ENCODE results near the gene PCDHA10. TPM values are rescaled to one million over a fixed set of nuclear protein-coding genes. Genes with fewer than 3 reads are reported as not detected.

The PCDHA10 gene
- total and polyA plus RNA-seq, 2 of the 13 experiments (the other 11 are each of a cell fraction or from before 2014, with no cell fraction given), result 0.01 to 0.02 TPM

Other genes starting within 250 kb of the PCDHA10 start
- gene CD14, start 222.7 kb upstream of the PCDHA10 start, total RNA-seq (2016; rRNA removed; fragmentation: Illumina TruSeq; extraction: Trizol), result 0.70 and 1.7 TPM in 2 replicates
- gene CD14, start 222.7 kb upstream of the PCDHA10 start, polyA plus RNA-seq (2011; rRNA removed), result 4.7 and 9.8 TPM in 2 replicates
- gene TMCO6, start 216.4 kb upstream of the PCDHA10 start, total RNA-seq (2016; rRNA removed; fragmentation: Illumina TruSeq; extraction: Trizol), result 8.2 and 16.6 TPM in 2 replicates
- 28.2 and 36.3 TPM in 2 replicates for gene TMCO6, start 216.4 kb upstream of the PCDHA10 start, polyA plus RNA-seq (2011; rRNA removed)
- 97.2 and 103 TPM in 2 replicates for gene NDUFA2, start 208.3 kb upstream of the PCDHA10 start, total RNA-seq (2016; rRNA removed; fragmentation: Illumina TruSeq; extraction: Trizol)
- gene NDUFA2, start 208.3 kb upstream of the PCDHA10 start, polyA plus RNA-seq (2011; rRNA removed), result 94.9 and 105 TPM in 2 replicates
- 67.5 and 86.4 TPM in 2 replicates for gene IK, start 208.1 kb upstream of the PCDHA10 start, total RNA-seq (2016; rRNA removed; fragmentation: Illumina TruSeq; extraction: Trizol)
- 63.7 and 65.3 TPM in 2 replicates for gene IK, start 208.1 kb upstream of the PCDHA10 start, polyA plus RNA-seq (2011; rRNA removed)
- gene WDR55, start 191.0 kb upstream of the PCDHA10 start, total RNA-seq (2016; rRNA removed; fragmentation: Illumina TruSeq; extraction: Trizol), result 18.2 and 18.5 TPM in 2 replicates
- gene WDR55, start 191.0 kb upstream of the PCDHA10 start, polyA plus RNA-seq (2011; rRNA removed), result 17.7 and 23.4 TPM in 2 replicates
- 0.17 and 0.55 TPM in 2 replicates for gene DND1, start 182.3 kb upstream of the PCDHA10 start, total RNA-seq (2016; rRNA removed; fragmentation: Illumina TruSeq; extraction: Trizol)
- gene DND1, start 182.3 kb upstream of the PCDHA10 start, polyA plus RNA-seq (2011; rRNA removed), result 0.48 and 1.3 TPM in 2 replicates
- gene HARS1, start 164.5 kb upstream of the PCDHA10 start, total RNA-seq (2016; rRNA removed; fragmentation: Illumina TruSeq; extraction: Trizol), result 66.2 and 78.8 TPM in 2 replicates
- 36.9 and 37.2 TPM in 2 replicates for gene HARS1, start 164.5 kb upstream of the PCDHA10 start, polyA plus RNA-seq (2011; rRNA removed)
- 25.8 and 28.3 TPM in 2 replicates for gene HARS2, start 164.4 kb upstream of the PCDHA10 start, total RNA-seq (2016; rRNA removed; fragmentation: Illumina TruSeq; extraction: Trizol)
- 17.6 and 17.9 TPM in 2 replicates for gene HARS2, start 164.4 kb upstream of the PCDHA10 start, polyA plus RNA-seq (2011; rRNA removed)
- 92.8 and 141 TPM in 2 replicates for gene ZMAT2, start 155.4 kb upstream of the PCDHA10 start, total RNA-seq (2016; rRNA removed; fragmentation: Illumina TruSeq; extraction: Trizol)
- gene ZMAT2, start 155.4 kb upstream of the PCDHA10 start, polyA plus RNA-seq (2011; rRNA removed), result 25.2 and 35.4 TPM in 2 replicates
- gene PCDHA1, start 69.8 kb upstream of the PCDHA10 start, total RNA-seq (2016; rRNA removed; fragmentation: Illumina TruSeq; extraction: Trizol), result not detected in 2 replicates
- gene PCDHA1, start 69.8 kb upstream of the PCDHA10 start, polyA plus RNA-seq (2011; rRNA removed), result not detected in 2 replicates
- not detected in 2 replicates for gene PCDHA2, start 61.0 kb upstream of the PCDHA10 start, total RNA-seq (2016; rRNA removed; fragmentation: Illumina TruSeq; extraction: Trizol)
- not detected in 2 replicates for gene PCDHA2, start 61.0 kb upstream of the PCDHA10 start, polyA plus RNA-seq (2011; rRNA removed)
- not detected in 2 replicates for gene PCDHA3, start 54.8 kb upstream of the PCDHA10 start, total RNA-seq (2016; rRNA removed; fragmentation: Illumina TruSeq; extraction: Trizol)
- gene PCDHA3, start 54.8 kb upstream of the PCDHA10 start, polyA plus RNA-seq (2011; rRNA removed), result not detected in 2 replicates
- not detected in 2 replicates for gene PCDHA4, start 48.8 kb upstream of the PCDHA10 start, total RNA-seq (2016; rRNA removed; fragmentation: Illumina TruSeq; extraction: Trizol)
- not detected in 2 replicates for gene PCDHA4, start 48.8 kb upstream of the PCDHA10 start, polyA plus RNA-seq (2011; rRNA removed)
- not detected in 2 replicates for gene PCDHA5, start 34.3 kb upstream of the PCDHA10 start, total RNA-seq (2016; rRNA removed; fragmentation: Illumina TruSeq; extraction: Trizol)
- not detected in 2 replicates for gene PCDHA5, start 34.3 kb upstream of the PCDHA10 start, polyA plus RNA-seq (2011; rRNA removed)
- gene PCDHA6, start 27.9 kb upstream of the PCDHA10 start, total RNA-seq (2016; rRNA removed; fragmentation: Illumina TruSeq; extraction: Trizol), result not detected in 2 replicates
- not detected in 2 replicates for gene PCDHA6, start 27.9 kb upstream of the PCDHA10 start, polyA plus RNA-seq (2011; rRNA removed)
- 0.28 and 0.53 TPM in 2 replicates for gene PCDHA7, start 21.6 kb upstream of the PCDHA10 start, total RNA-seq (2016; rRNA removed; fragmentation: Illumina TruSeq; extraction: Trizol)
- gene PCDHA7, start 21.6 kb upstream of the PCDHA10 start, polyA plus RNA-seq (2011; rRNA removed), result 0.49 and 0.54 TPM in 2 replicates
- 0.07 and 0.11 TPM in 2 replicates for gene PCDHA8, start 14.7 kb upstream of the PCDHA10 start, total RNA-seq (2016; rRNA removed; fragmentation: Illumina TruSeq; extraction: Trizol)
- 0.03 and 0.04 TPM in 2 replicates for gene PCDHA8, start 14.7 kb upstream of the PCDHA10 start, polyA plus RNA-seq (2011; rRNA removed)
- 0.03 TPM in 1 of 2 replicates, not detected in the other for gene PCDHA9, start 7.5 kb upstream of the PCDHA10 start, total RNA-seq (2016; rRNA removed; fragmentation: Illumina TruSeq; extraction: Trizol)
- 0.03 and 0.04 TPM in 2 replicates for gene PCDHA9, start 7.5 kb upstream of the PCDHA10 start, polyA plus RNA-seq (2011; rRNA removed)
- gene PCDHA11, start 13.1 kb downstream of the PCDHA10 start, total RNA-seq (2016; rRNA removed; fragmentation: Illumina TruSeq; extraction: Trizol), result 0.07 and 0.29 TPM in 2 replicates
- gene PCDHA11, start 13.1 kb downstream of the PCDHA10 start, polyA plus RNA-seq (2011; rRNA removed), result 0.05 TPM in 1 of 2 replicates, not detected in the other
- not detected in 2 replicates for gene PCDHA12, start 19.4 kb downstream of the PCDHA10 start, total RNA-seq (2016; rRNA removed; fragmentation: Illumina TruSeq; extraction: Trizol)
- 0.03 TPM in 1 of 2 replicates, not detected in the other for gene PCDHA12, start 19.4 kb downstream of the PCDHA10 start, polyA plus RNA-seq (2011; rRNA removed)
- gene PCDHA13, start 26.2 kb downstream of the PCDHA10 start, total RNA-seq (2016; rRNA removed; fragmentation: Illumina TruSeq; extraction: Trizol), result 0.04 TPM in 1 of 2 replicates, not detected in the other
- 0.03 TPM in 1 of 2 replicates, not detected in the other for gene PCDHA13, start 26.2 kb downstream of the PCDHA10 start, polyA plus RNA-seq (2011; rRNA removed)
- 0.04 TPM in 1 of 2 replicates, not detected in the other for gene PCDHAC1, start 70.4 kb downstream of the PCDHA10 start, total RNA-seq (2016; rRNA removed; fragmentation: Illumina TruSeq; extraction: Trizol)
- 0.03 TPM in 1 of 2 replicates, not detected in the other for gene PCDHAC1, start 70.4 kb downstream of the PCDHA10 start, polyA plus RNA-seq (2011; rRNA removed)
- not detected in 2 replicates for gene PCDHAC2, start 110.6 kb downstream of the PCDHA10 start, total RNA-seq (2016; rRNA removed; fragmentation: Illumina TruSeq; extraction: Trizol)
- not detected in 2 replicates for gene PCDHAC2, start 110.6 kb downstream of the PCDHA10 start, polyA plus RNA-seq (2011; rRNA removed)
- gene PCDHB1, start 195.5 kb downstream of the PCDHA10 start, total RNA-seq (2016; rRNA removed; fragmentation: Illumina TruSeq; extraction: Trizol), result not detected in 2 replicates
- gene PCDHB1, start 195.5 kb downstream of the PCDHA10 start, polyA plus RNA-seq (2011; rRNA removed), result not detected in 2 replicates
- 3.6 and 7.1 TPM in 2 replicates for gene PCDHB2, start 238.7 kb downstream of the PCDHA10 start, total RNA-seq (2016; rRNA removed; fragmentation: Illumina TruSeq; extraction: Trizol)
- gene PCDHB2, start 238.7 kb downstream of the PCDHA10 start, polyA plus RNA-seq (2011; rRNA removed), result 7.5 and 8.1 TPM in 2 replicates
- gene PCDHB3, start 244.6 kb downstream of the PCDHA10 start, total RNA-seq (2016; rRNA removed; fragmentation: Illumina TruSeq; extraction: Trizol), result 0.27 and 0.29 TPM in 2 replicates
- 0.25 and 0.31 TPM in 2 replicates for gene PCDHB3, start 244.6 kb downstream of the PCDHA10 start, polyA plus RNA-seq (2011; rRNA removed)